ENCODE results near the gene CAB39.

- TF ChIP-seq POLR2A (IDR thresholded peaks at IDR 0.05): no peak
- TF ChIP-seq CTCF (IDR thresholded peaks at IDR 0.05): no peak
Measured at GRCh38 chr2:230779607-230780006, 67.0 kb downstream of the CAB39 start.
